Hematopoietic multipotent progenitor cell treated with erythropoietin and hydrocortisone succinate and interleukin-3 and kit ligand, for 8 days (in vitro differentiated cells): Measurements from ENCODE around the gene STK39.

Experiments used
- DNase-seq: peaks from one replicate; pipeline ENCODE4 v3.0.0-alpha.2; 2015

The STK39 gene

GRCh38 chr2:168155046-168155445, 92.3 kb downstream of the STK39 start:
- DNase-seq = no peak

- no peak for DNase-seq
Observed at GRCh38 chr2:168152902-168153530, 94.4 kb downstream of the STK39 start.

- DNase-seq = no peak
Observed at GRCh38 chr2:168149986-168150385, 97.4 kb downstream of the STK39 start.

GRCh38 chr2:168149150-168149974, 98.0 kb downstream of the STK39 start:
- DNase-seq = no peak

GRCh38 chr2:168147830-168148794, 99.3 kb downstream of the STK39 start:
- DNase-seq = no peak

- no peak for DNase-seq
Observed at GRCh38 chr2:168146892-168147810, 100.2 kb downstream of the STK39 start.

GRCh38 chr2:168145426-168146310, 101.7 kb downstream of the STK39 start:
- DNase-seq = no peak

GRCh38 chr2:168145011-168145410, 102.4 kb downstream of the STK39 start:
- no peak for DNase-seq

GRCh38 chr2:168143813-168144212, 103.6 kb downstream of the STK39 start:
- DNase-seq = no peak

- no peak for DNase-seq
Observed at GRCh38 chr2:168140892-168141291, 106.5 kb downstream of the STK39 start.

- no peak for DNase-seq
Observed at GRCh38 chr2:168139852-168140251, 107.5 kb downstream of the STK39 start.

- DNase-seq = no peak
Observed at GRCh38 chr2:168138901-168139300, 108.5 kb downstream of the STK39 start.

GRCh38 chr2:168138374-168138773, 109.0 kb downstream of the STK39 start:
- DNase-seq = no peak

GRCh38 chr2:168137510-168138180, 109.8 kb downstream of the STK39 start:
- DNase-seq = no peak

GRCh38 chr2:168136392-168136977, 110.9 kb downstream of the STK39 start:
- peak; percentile 55 for DNase-seq

GRCh38 chr2:168135630-168136029, 111.8 kb downstream of the STK39 start:
- no peak for DNase-seq

- DNase-seq = no peak
Observed at GRCh38 chr2:168135121-168135520, 112.3 kb downstream of the STK39 start.

- no peak for DNase-seq
Observed at GRCh38 chr2:168134485-168134884, 112.9 kb downstream of the STK39 start.

- DNase-seq = no peak
Observed at GRCh38 chr2:168132389-168132788, 115.0 kb downstream of the STK39 start.

GRCh38 chr2:168130346-168130745, 117.0 kb downstream of the STK39 start:
- no peak for DNase-seq
